Measurements from ENCODE around the gene TMEM167B. TPM values are rescaled to one million over a fixed set of nuclear protein-coding genes. Genes with fewer than 3 reads are reported as not detected.

TMEM167B gene
- 12.7 and 15.1 TPM in 2 replicates for polyA plus RNA-seq (2012; rRNA removed)
- polyA plus RNA-seq (2012; cell fraction: cytosol; rRNA removed) = 14.9 and 15.6 TPM in 2 replicates
- 3.5 and 10.2 TPM in 2 replicates for polyA plus RNA-seq (2012; cell fraction: nucleus; rRNA removed)

GRCh38 chr1:109090196-109091077 lies at the start of gene TMEM167B:
TMEM167B (plus strand) TSS chr1:109090764; CDS start chr1:109090873, 109 bp downstream.
- H3K4me1 ChIP-seq (ENCODE audit: control insufficient read depth in 1 of 2, insufficient read depth in 2 of 2, low read depth in 1 of 2, low read length in 1 of 2) = peaks cover 4 to 5% of the 10 kb centered on the region in 2 experiments; a peak in 2 of 4 replicates
- WGBS (ENCODE audit: low lambda C conversion rate) = 11% methylated on average over 61 of the region's 67 CpGs
- peak within 1 kb of the TSS; percentile 98 for H2AFZ ChIP-seq (ENCODE audit: low read depth)
- peak within 1 kb of the TSS; percentile 93 to 95 for H3K27ac ChIP-seq (ENCODE audit: low read depth in 2 of 2, low read length in 1 of 2)
- H3K36me3 ChIP-seq (replicated peaks in 1 of 2; ENCODE audit: control insufficient read depth in 1 of 2, insufficient read depth in 2 of 2, low read length in 1 of 2) = peaks cover 12 to 15% of the 10 kb centered on the region in 2 experiments
- no peaks in the 10 kb centered on the region for H3K9me2 ChIP-seq
- peak within 1 kb of the TSS; percentile 91 for H3K4me2 ChIP-seq
- DNase-seq = peak; percentile 87
- H3K9ac ChIP-seq = peak within 1 kb of the TSS; percentile 92
- no peaks in the 10 kb centered on the region; the same call in 1 of the 2 replicates for H4K20me1 ChIP-seq (ENCODE audit: insufficient read depth)
- ChIA-PET CTCF (interaction anchor here (1.1 to 2.6 kb wide), 4 partner anchors 9 to 174 kb away, joined by 3 to 20 read pairs (median 8); partner anchors contain the start of gene TAF13), POLR2A (interaction anchor here (0.6 to 2.2 kb wide), 4 partner anchors 9 to 80 kb away, joined by 4 to 29 read pairs (median 6); partner anchors contain the start of gene TAF13)
- H3K27me3 ChIP-seq (ENCODE audit: insufficient read depth) = no peaks in the 10 kb centered on the region
- H3K79me2 ChIP-seq (ENCODE audit: insufficient read depth) = peaks cover 44% of the 10 kb centered on the region
- H3K4me3 ChIP-seq (ENCODE audit: low read depth in 2 of 2, low read length in 1 of 2) = peak within 1 kb of the TSS; percentile 77 to 98
- peaks cover 24% of the 10 kb centered on the region for H3F3A ChIP-seq (replicated peaks; ENCODE audit: insufficient read depth)
- TF ChIP-seq GABPA (IDR thresholded peaks at IDR 0.05; ENCODE audit: low read depth) (peak; percentile 60), REST (IDR thresholded peaks at IDR 0.05; ENCODE audit: low read depth, low read length) (peak; percentile 16; the same call in 1 of the 2 replicates), ZBTB33 (IDR thresholded peaks at IDR 0.05; ENCODE audit: borderline replicate concordance, low read depth) (peak; percentile 39; the same call in 1 of the 2 replicates), YY1 (IDR thresholded peaks at IDR 0.05; ENCODE audit: low read depth) (peak; percentile 86), RCOR1 (IDR thresholded peaks at IDR 0.05; ENCODE audit: low read length) (peak; percentile 33; the same call in 1 of the 2 replicates), MAX (IDR thresholded peaks at IDR 0.05; ENCODE audit: low read depth) (peak; percentile 95), MEF2A (IDR thresholded peaks at IDR 0.05; ENCODE audit: borderline replicate concordance, low read depth) (no peak), CHD2 (IDR thresholded peaks at IDR 0.05; ENCODE audit: low read length, partially characterized antibody) (peak; percentile 83), CTCF (IDR thresholded peaks at IDR 0.05) (no peak), EZH2phosphoT487 (IDR thresholded peaks at IDR 0.05; ENCODE audit: borderline replicate concordance, low read depth) (no peak), FOSL2 (IDR thresholded peaks at IDR 0.05; ENCODE audit: borderline replicate concordance, low read depth) (no peak), ELF1 (IDR thresholded peaks at IDR 0.05) (peak; percentile 84), POLR2AphosphoS5 (IDR thresholded peaks at IDR 0.05; ENCODE audit: low read depth, low read length) (peak; percentile 59; the same call in 1 of the 2 replicates), FOXJ3 (CRISPR knock-in tag; IDR thresholded peaks at IDR 0.05) (0 out of 2 replicates have a peak, but pooled peaks have one; percentile 46), SIN3A (IDR thresholded peaks at IDR 0.05; ENCODE audit: borderline replicate concordance, low read depth, low read length) (peak; percentile 87; the same call in 1 of the 2 replicates), USF1 (IDR thresholded peaks at IDR 0.05; ENCODE audit: borderline replicate concordance, low read depth) (no peak), SMC3 (IDR thresholded peaks at IDR 0.05; ENCODE audit: low read depth, low read length) (no peak), RXRA (IDR thresholded peaks at IDR 0.05; ENCODE audit: borderline replicate concordance, low read depth) (no peak), MXI1 (IDR thresholded peaks at IDR 0.05; ENCODE audit: low read depth, low read length) (0 out of 2 replicates have a peak, but pooled peaks have one; percentile 27), NRF1 (IDR thresholded peaks at IDR 0.05; ENCODE audit: low read depth, low read length) (peak; percentile 41; the same call in 1 of the 2 replicates), RAD21 (IDR thresholded peaks at IDR 0.05; ENCODE audit: low read length) (no peak), TAF1 (IDR thresholded peaks at IDR 0.05; ENCODE audit: borderline replicate concordance, low read depth, low read length) (peak; percentile 88)
- no peaks in the 10 kb centered on the region for H3K9me3 ChIP-seq

Data from SK-N-SH (cell line).